ENCODE measurements around the gene PPP4R4.

GRCh38 chr14:94180655-94181271 is 6.6 kb downstream of the PPP4R4 start:
- TF ChIP-seq POLR2AphosphoS5 (IDR thresholded peaks at IDR 0.05; ENCODE audit: low read depth, low read length) (no peak), POLR2A (IDR thresholded peaks at IDR 0.05; ENCODE audit: low read depth, low read length) (no peak)
